Endothelial cell of umbilical vein (primary cell): ENCODE measurements around the gene DENND1A. TPM values are rescaled to one million over a fixed set of nuclear protein-coding genes. Genes with fewer than 3 reads are reported as not detected.
A peak's percentile ranks its signal among the peaks of the same experiment; 100 is the strongest.
"Not testable (repeated sequence)": the region's sequence is repeated elsewhere in the genome, so short reads cannot be mapped to it uniquely, and the experiment has no call there.

Source experiments
- BruUV-seq: library from RNA; stranded (reverse); fragments of 400-500 nt; replicated peaks from 2 replicates; lab custom pipeline; 2021; lab: Mats Ljungman, UMichigan
- CTCF ChIA-PET: fragments of 300-600, 350-600 bp; sonication (Branson Sonifier 250); formaldehyde crosslinking; loops from one replicate; lab custom pipeline; 2021; ENCODE audit warnings: antibody characterized with exemption, inconsistent platforms; lab: Charles Lee
- POLR2A ChIA-PET: fragments of 300-600, 350-600 bp; sonication (Branson Sonifier 250); formaldehyde crosslinking; loops from one replicate; lab custom pipeline; 2021; ENCODE audit warnings: antibody characterized with exemption, inconsistent platforms; lab: Charles Lee
- DNase-seq: peaks from one replicate; pipeline ENCODE4 v3.0.0-alpha.2; 2011; ENCODE audit warnings: low read depth, low spot score
- FAIRE-seq: peaks from 2 replicates; lab custom pipeline; 2011; peaks lifted over from hg19 to GRCh38; lab: Jason Lieb, UNC
- H2AFZ ChIP-seq: 2 replicates; pipeline ENCODE4 v1.6.0; 2012; ENCODE audit warnings: low read depth, low read length, control low read depth, inconsistent platforms
- H3K27ac ChIP-seq: 2 replicates; pipeline ENCODE4 v1.5.1; 2011; ENCODE audit warnings: low read depth, mild to moderate bottlenecking, control low read depth, low read length, moderate library complexity; ENCODE audit not compliant: insufficient read depth
- H3K27me3 ChIP-seq, 2 experiments: 2 replicates each; pipeline versions ENCODE4 v1.6.0 to v1.6.1; 2011; ENCODE audit warnings: low read length in 2 of 2, mixed read lengths in 1 of 2; ENCODE audit not compliant: control insufficient read depth in 2 of 2, insufficient read depth in 2 of 2
- H3K36me3 ChIP-seq, 2 experiments: 2 replicates in 1 of 2; 3 replicates in 1 of 2; pipeline ENCODE4 v1.5.1; 2011; ENCODE audit warnings: low read length in 2 of 2, mild to moderate bottlenecking in 1 of 2, moderate library complexity in 1 of 2; ENCODE audit not compliant: control insufficient read depth in 2 of 2, insufficient read depth in 2 of 2; ENCODE audit errors: extremely low read depth in 1 of 2
- H3K4me1 ChIP-seq: 3 replicates; pipeline ENCODE4 v1.5.1; 2011; ENCODE audit warnings: mild to moderate bottlenecking, low read length; ENCODE audit not compliant: control insufficient read depth, insufficient read depth; ENCODE audit errors: extremely low read depth
- H3K4me2 ChIP-seq: 2 replicates; pipeline ENCODE4 v1.6.1; 2011; ENCODE audit warnings: low read length, control low read depth, mixed read lengths; ENCODE audit not compliant: insufficient read depth
- H3K4me3 ChIP-seq, 3 experiments: fragments of 200-600 bp in 1 of 3; sonication (generic), shearing (Covaris generic) in 1 of 3; replicated peaks in 1 of 3; 2 replicates each; pipeline ENCODE4 v1.5.1; 2011 to 2016; ENCODE audit warnings: control low read depth in 3 of 3, low read length in 3 of 3, mild to moderate bottlenecking in 2 of 3, inconsistent platforms in 1 of 3, low read depth in 1 of 3, moderate library complexity in 1 of 3; ENCODE audit not compliant: insufficient read depth in 1 of 3
- H3K79me2 ChIP-seq: 2 replicates; pipeline ENCODE4 v1.6.0; 2012; ENCODE audit warnings: low read length, inconsistent platforms; ENCODE audit not compliant: control insufficient read depth, insufficient read depth
- H3K9ac ChIP-seq: replicated peaks from 2 replicates; pipeline ENCODE3; 2011; ENCODE audit warnings: low read length, control low read depth; ENCODE audit not compliant: insufficient read depth; ENCODE audit errors: extremely low read depth
- H3K9me1 ChIP-seq: replicated peaks from 3 replicates; pipeline ENCODE4 v1.6.0; 2011; ENCODE audit warnings: mild to moderate bottlenecking, low read length; ENCODE audit not compliant: control insufficient read depth, insufficient read depth; ENCODE audit errors: extremely low read depth
- H3K9me3 ChIP-seq: replicated peaks from 2 replicates; pipeline ENCODE4 v1.5.1; 2012; ENCODE audit warnings: low read length, inconsistent platforms; ENCODE audit not compliant: control insufficient read depth, insufficient read depth
- H4K20me1 ChIP-seq: replicated peaks from 2 replicates; pipeline ENCODE3; 2011; ENCODE audit warnings: mild to moderate bottlenecking, low read length; ENCODE audit not compliant: control insufficient read depth, insufficient read depth; ENCODE audit errors: extremely low read depth
- CTCF ChIP-seq, 2 donors: IDR thresholded peaks; 1 replicate in 1 of 2; 2 replicates in 1 of 2; pipeline ENCODE4 v1.5.1; 2011; ENCODE audit warnings: low read length in 2 of 2, mild to moderate bottlenecking in 2 of 2, moderate library complexity in 2 of 2, control low read depth in 1 of 2, inconsistent platforms in 1 of 2, low read depth in 1 of 2; ENCODE audit not compliant: insufficient read depth in 1 of 2; ENCODE audit errors: extremely low read depth in 1 of 2
- EZH2 ChIP-seq: IDR thresholded peaks from 2 replicates; pipeline ENCODE4 v1.6.1; 2012; ENCODE audit warnings: borderline replicate concordance, low read depth, mild to moderate bottlenecking, moderate library complexity, low read length, inconsistent platforms; ENCODE audit not compliant: severe bottlenecking
- FOS ChIP-seq: IDR thresholded peaks from 2 replicates; pipeline ENCODE4 v1.6.1; 2011; ENCODE audit warnings: mild to moderate bottlenecking, low read length, moderate library complexity, borderline replicate concordance; ENCODE audit not compliant: insufficient read depth
- GATA2 ChIP-seq: IDR thresholded peaks from 2 replicates; pipeline ENCODE4 v1.7.0; 2011; ENCODE audit warnings: low read depth, mild to moderate bottlenecking, moderate library complexity, mixed read lengths, low read length; ENCODE audit not compliant: insufficient read length, insufficient read depth
- JUN ChIP-seq: IDR thresholded peaks from 2 replicates; pipeline ENCODE4 v1.6.1; 2011; ENCODE audit warnings: borderline replicate concordance, low read depth; ENCODE audit not compliant: insufficient read length, insufficient read depth
- MAX ChIP-seq: IDR thresholded peaks from 2 replicates; pipeline ENCODE4 v1.6.1; 2011; ENCODE audit not compliant: insufficient read depth, insufficient read length
- MYC ChIP-seq: IDR thresholded peaks from one replicate; pipeline ENCODE4 v1.6.1; 2011; ENCODE audit warnings: mild to moderate bottlenecking, low read depth, low read length
- POLR2A ChIP-seq: IDR thresholded peaks from 2 replicates; pipeline ENCODE4 v1.6.1; 2012; ENCODE audit warnings: low read depth, mild to moderate bottlenecking, control low read depth, low read length
- POLR2AphosphoS5 ChIP-seq: IDR thresholded peaks from 2 replicates; pipeline ENCODE4 v1.6.1; 2012; ENCODE audit warnings: low read depth, mild to moderate bottlenecking, control low read depth, low read length, moderate library complexity; ENCODE audit not compliant: insufficient read depth
- dilution Hi-C: fragments of 300-500 bp; cut with MboI; formaldehyde crosslinking; loops from one replicate; pipeline ENCODE4 v1.15.0; 2019; ENCODE audit warnings: low sequenced_read_pairs; ENCODE audit not compliant: extremely low pct_ligation_motif_present
- intact Hi-C: fragments of 100-400 bp; cut with micrococcal nuclease; formaldehyde crosslinking; loops from one replicate; pipeline ENCODE4 v1.10.0; 2022
- polyA plus RNA-seq, 4 experiments: library from polyadenylated mRNA; depleted of rRNA in 3 of 4; stranded (reverse) in 3 of 4; unstranded in 1 of 4; fragments of >200 nt; gene quantifications; 2 replicates each; pipeline versions ENCODE4 v1.2.1 to v1.2.3, GENCODE V29; 2011 to 2012; ENCODE audit warnings: missing spikeins in 1 of 4
- total RNA-seq: library from RNA; stranded (reverse); gene quantifications from 2 replicates; pipeline ENCODE4 v1.2.3, GENCODE V29; 2021

Gene DENND1A
- total and polyA plus RNA-seq, 2 donors (not counting 3 experiments of a cell fraction or from before 2014, with no cell fraction given), result 18.5 to 24.5 TPM

GRCh38 chr9:123399803-123400378 lies 530.0 kb downstream of the DENND1A start:
- no TSS peak for BruUV-seq
- Histone ChIP-seq H4K20me1 (no peaks in the 10 kb centered on the region), H3K9me3 (no peaks in the 10 kb centered on the region), H3K4me2 (no peak overlapping the region), H3K27ac (no peak overlapping the region), H2AFZ (no peak overlapping the region), H3K4me3 (no peak overlapping the region), H3K9ac (no peak overlapping the region), H3K9me1 (no peaks in the 10 kb centered on the region), H3K79me2 (no peaks in the 10 kb centered on the region), H3K27me3 (no peaks in the 10 kb centered on the region), H3K4me1 (no peaks in the 10 kb centered on the region), H3K36me3 (no peaks in the 10 kb centered on the region)
- CTCF ChIA-PET, result interaction anchor here (1.0 to 1.6 kb wide), 7 partner anchors 9 to 641 kb away, joined by 3 to 7 read pairs (median 3); no protein-coding TSS in a partner anchor
- TF ChIP-seq POLR2A (no peak), POLR2AphosphoS5 (no peak), CTCF (IDR thresholded peaks at IDR 0.05; ENCODE audit: extremely low read depth in 1 of 2, insufficient read depth in 1 of 2, low read depth in 1 of 2, low read length in 2 of 2) (peak; percentile 60 to 65), MAX (no peak), FOS (no peak), GATA2 (no peak), JUN (no peak), EZH2 (no peak), MYC (no peak)
- intact Hi-C loops, result loop anchor here (5.0 to 10.0 kb wide), 2 partner anchors 727 to 925 kb away; no protein-coding TSS in a partner anchor
- FAIRE-seq, result peak; percentile 40
- dilution Hi-C loops, result no loop called here
- POLR2A ChIA-PET, result no interaction called here
- peak; percentile 20 for DNase-seq

- CTCF ChIA-PET, result interaction anchor here (1.0 to 1.6 kb wide), 7 partner anchors 10 to 642 kb away, joined by 3 to 7 read pairs (median 3); no protein-coding TSS in a partner anchor
- H4K20me1 ChIP-seq, H3K4me3 ChIP-seq, H3K9ac ChIP-seq, H3K9me3 ChIP-seq, BruUV-seq, H3K27me3 ChIP-seq, dilution Hi-C loops, FAIRE-seq, H2AFZ ChIP-seq, H3K9me1 ChIP-seq, H3K4me1 ChIP-seq, POLR2A ChIA-PET, H3K4me2 ChIP-seq, H3K27ac ChIP-seq, DNase-seq, H3K36me3 ChIP-seq, intact Hi-C loops, H3K79me2 ChIP-seq: not testable (repeated sequence)
These were observed 531.0 kb downstream of the DENND1A start for GRCh38 chr9:123398938-123399337.
